H1 (cell line): ENCODE data around the gene JADE1. TPM values are rescaled to one million over a fixed set of nuclear protein-coding genes. Genes with fewer than 3 reads are reported as not detected.
A peak's percentile ranks its signal among the peaks of the same experiment; 100 is the strongest.

Experiments used
- CTCF ChIA-PET: fragments of 300-600 bp; sonication (Branson Sonifier 250); formaldehyde crosslinking; loops from one replicate; lab custom pipeline; 2021; ENCODE audit not compliant: partially characterized antibody; lab: Charles Lee
- POLR2A ChIA-PET: fragments of 300-600 bp; sonication (Branson Sonifier 250); formaldehyde crosslinking; loops from one replicate; lab custom pipeline; 2021; ENCODE audit warnings: inconsistent platforms; ENCODE audit not compliant: partially characterized antibody; lab: Charles Lee
- DNase-seq, 2 experiments: peaks; one replicate each; pipeline versions ENCODE4 v3.0.0 to v3.0.0-alpha.2; 2010 to 2022; ENCODE audit warnings: low spot score in 2 of 2, low read depth in 1 of 2, mixed read lengths in 1 of 2
- FAIRE-seq: peaks from 2 replicates; lab custom pipeline; 2011; peaks lifted over from hg19 to GRCh38; lab: Jason Lieb, UNC
- H2AFZ ChIP-seq: 2 replicates; pipeline ENCODE4 v1.8.1; 2012; ENCODE audit warnings: low read length, inconsistent platforms
- H2AK5ac ChIP-seq: 2 replicates; pipeline ENCODE4 v1.6.1; 2013; ENCODE audit warnings: low read depth, low read length
- H2BK120ac ChIP-seq: replicated peaks from 2 replicates; pipeline ENCODE3; 2013; ENCODE audit warnings: low read depth, low read length, inconsistent platforms
- H2BK12ac ChIP-seq: 2 replicates; pipeline ENCODE4 v1.6.1; 2013; ENCODE audit warnings: low read depth, low read length
- H2BK15ac ChIP-seq: 2 replicates; pipeline ENCODE4 v1.6.1; 2013; ENCODE audit warnings: low read length
- H2BK20ac ChIP-seq: 2 replicates; pipeline ENCODE4 v1.6.1; 2013; ENCODE audit warnings: low read length
- H2BK5ac ChIP-seq: 2 replicates; pipeline ENCODE4 v1.6.1; 2013; ENCODE audit warnings: low read depth, low read length
- H3K14ac ChIP-seq: 2 replicates; pipeline ENCODE4 v1.6.1; 2013; ENCODE audit warnings: inconsistent platforms; ENCODE audit not compliant: insufficient read length
- H3K18ac ChIP-seq: 2 replicates; pipeline ENCODE4 v1.6.1; 2013; ENCODE audit warnings: low read length; ENCODE audit errors: extremely low read depth
- H3K23ac ChIP-seq: 2 replicates; pipeline ENCODE4 v1.6.1; 2013; ENCODE audit warnings: inconsistent platforms; ENCODE audit not compliant: insufficient read length
- H3K23me2 ChIP-seq: 2 replicates; pipeline ENCODE4 v1.6.1; 2013; ENCODE audit warnings: low read depth, low read length
- H3K27ac ChIP-seq: 2 replicates; pipeline ENCODE4 v1.6.1; 2011; ENCODE audit warnings: low read depth, low read length, inconsistent platforms
- H3K27me3 ChIP-seq, 4 experiments: replicated peaks in 1 of 4; 1 replicate in 1 of 4; 2 replicates in 3 of 4; pipeline versions ENCODE4 v1.6.1 to v1.8.1; 2011 to 2013; ENCODE audit warnings: low read length in 3 of 4, mild to moderate bottlenecking in 3 of 4, inconsistent platforms in 2 of 4, mixed read lengths in 2 of 4, moderate library complexity in 1 of 4; ENCODE audit not compliant: control insufficient read depth in 3 of 4, insufficient read depth in 3 of 4; ENCODE audit errors: extremely low read depth in 1 of 4
- H3K36me3 ChIP-seq, 4 experiments: 2 replicates each; pipeline versions ENCODE4 v1.6.1 to v1.8.1; 2011 to 2013; ENCODE audit warnings: mild to moderate bottlenecking in 4 of 4, low read length in 3 of 4, moderate library complexity in 2 of 4, control low read depth in 1 of 4, inconsistent platforms in 1 of 4; ENCODE audit not compliant: insufficient read depth in 4 of 4, control insufficient read depth in 2 of 4
- H3K4ac ChIP-seq: replicated peaks from 2 replicates; pipeline ENCODE3; 2013; ENCODE audit warnings: low read length, low read depth, mixed read lengths, inconsistent platforms; ENCODE audit not compliant: insufficient read length
- H3K4me1 ChIP-seq, 4 experiments: replicated peaks in 1 of 4; 1 replicate in 1 of 4; 2 replicates in 3 of 4; pipeline versions ENCODE4 v1.6.1 to v1.8.1; 2011 to 2013; ENCODE audit warnings: low read length in 3 of 4, inconsistent platforms in 2 of 4, mixed read lengths in 1 of 4; ENCODE audit not compliant: insufficient read depth in 4 of 4, control insufficient read depth in 3 of 4
- H3K4me2 ChIP-seq, 2 experiments: 2 replicates each; pipeline versions ENCODE4 v1.6.1 to v1.8.1; 2011 to 2013; ENCODE audit warnings: low read depth in 2 of 2, low read length in 2 of 2, control low read depth in 1 of 2, inconsistent platforms in 1 of 2, mild to moderate bottlenecking in 1 of 2; ENCODE audit not compliant: insufficient read depth in 1 of 2
- H3K4me3 ChIP-seq, 4 experiments: fragments of 200-600, 300-600 bp in 1 of 4; sonication (generic), shearing (Covaris generic), sonication (Bioruptor Twin) in 1 of 4; 2 replicates each; pipeline versions ENCODE4 v1.5.1 to v1.8.1; 2011 to 2016; ENCODE audit warnings: low read length in 4 of 4, low read depth in 3 of 4, control low read depth in 2 of 4, inconsistent platforms in 2 of 4, mild to moderate bottlenecking in 2 of 4, mixed read lengths in 1 of 4, moderate library complexity in 1 of 4; ENCODE audit not compliant: insufficient read depth in 2 of 4; ENCODE audit errors: extremely low read depth in 1 of 4
- H3K56ac ChIP-seq: replicated peaks from 2 replicates; pipeline ENCODE3; 2013; ENCODE audit warnings: low read depth, mild to moderate bottlenecking, mixed read lengths, low read length, inconsistent platforms; ENCODE audit not compliant: insufficient read length
- H3K79me1 ChIP-seq: 2 replicates; pipeline ENCODE4 v1.6.1; 2013; ENCODE audit warnings: low read depth, low read length, control low read depth
- H3K79me2 ChIP-seq, 2 experiments: 2 replicates each; pipeline versions ENCODE4 v1.6.1 to v1.8.1; 2012 to 2013; ENCODE audit warnings: low read length in 2 of 2, mild to moderate bottlenecking in 2 of 2, inconsistent platforms in 1 of 2; ENCODE audit not compliant: insufficient read depth in 2 of 2, control insufficient read depth in 1 of 2
- H3K9ac ChIP-seq, 4 experiments: replicated peaks in 1 of 4; 1 replicate in 1 of 4; 2 replicates in 3 of 4; pipeline versions ENCODE4 v1.6.1 to v1.8.1; 2011 to 2013; ENCODE audit warnings: low read depth in 3 of 4, low read length in 3 of 4, control low read depth in 2 of 4, mild to moderate bottlenecking in 2 of 4, moderate library complexity in 2 of 4, inconsistent platforms in 1 of 4; ENCODE audit errors: extremely low read depth in 1 of 4
- H3K9me3 ChIP-seq, 2 experiments: 2 replicates each; pipeline versions ENCODE4 v1.6.1 to v1.8.1; 2012 to 2013; ENCODE audit warnings: mild to moderate bottlenecking in 2 of 2, moderate library complexity in 2 of 2, control low read depth in 1 of 2, inconsistent platforms in 1 of 2, low read depth in 1 of 2, low read length in 1 of 2, mixed read lengths in 1 of 2; ENCODE audit not compliant: insufficient read depth in 2 of 2
- H4K20me1 ChIP-seq, 2 experiments: replicated peaks in 1 of 2; 2 replicates each; pipeline versions ENCODE3 to v1.8.1; 2011 to 2013; ENCODE audit warnings: inconsistent platforms in 2 of 2, low read length in 2 of 2, mild to moderate bottlenecking in 1 of 2; ENCODE audit not compliant: insufficient read depth in 2 of 2, control insufficient read depth in 1 of 2
- H4K5ac ChIP-seq: 2 replicates; pipeline ENCODE4 v1.6.1; 2013; ENCODE audit warnings: low read length, low read depth, mixed read lengths, inconsistent platforms; ENCODE audit not compliant: insufficient read length
- H4K8ac ChIP-seq: 2 replicates; pipeline ENCODE4 v1.8.0; 2013; ENCODE audit warnings: mild to moderate bottlenecking, moderate library complexity, low read length, inconsistent platforms; ENCODE audit not compliant: insufficient read depth; ENCODE audit errors: extremely low read depth
- H4K91ac ChIP-seq: replicated peaks from 2 replicates; pipeline ENCODE3; 2013; ENCODE audit warnings: low read length, mixed read lengths, inconsistent platforms; ENCODE audit not compliant: insufficient read length
- BRCA1 ChIP-seq: IDR thresholded peaks from 2 replicates; pipeline ENCODE4 v1.6.1; 2012; ENCODE audit warnings: low read depth, low read length, improper control_type of control experiment
- CBX5 ChIP-seq: fragments of 300-800, 300-1000 bp; sonication (generic); IDR thresholded peaks from 2 replicates; pipeline ENCODE4 v1.7.1; 2016; ENCODE audit warnings: antibody characterized with exemption, low read length, low read depth
- CTBP2 ChIP-seq: IDR thresholded peaks from 2 replicates; pipeline ENCODE4 v1.7.0; 2011; ENCODE audit warnings: borderline replicate concordance, mild to moderate bottlenecking, moderate library complexity, mixed read lengths, low read length; ENCODE audit not compliant: insufficient read depth, insufficient read length
- NRF1 ChIP-seq: IDR thresholded peaks from 2 replicates; pipeline ENCODE4 v1.6.1; 2011; ENCODE audit warnings: mild to moderate bottlenecking, low read depth, low read length, improper control_type of control experiment
- SAP30 ChIP-seq: fragments of 300-600 bp; sonication (generic); IDR thresholded peaks from 2 replicates; pipeline ENCODE4 v1.7.1; 2012; ENCODE audit warnings: low read length, moderate library complexity, mild to moderate bottlenecking, inconsistent platforms; ENCODE audit not compliant: insufficient read depth, insufficient replicate concordance
- TEAD4 ChIP-seq: IDR thresholded peaks from 2 replicates; pipeline ENCODE4 v1.6.1; 2012; ENCODE audit warnings: low read depth, low read length, inconsistent platforms, mixed read lengths
- WGBS, 2 experiments: shearing (Covaris generic) in 1 of 2; methylation state at CpG; one replicate each; pipeline versions ENCODE4 v1.1.6 to v1.1.7; 2013 to 2015; ENCODE audit warnings: low lambda C conversion rate in 2 of 2, mixed read lengths in 2 of 2, inconsistent platforms in 1 of 2, low coverage in 1 of 2, missing lambda C conversion rate in 1 of 2; ENCODE audit not compliant: insufficient replicate concordance in 2 of 2, insufficient coverage in 1 of 2, insufficient read length in 1 of 2; ENCODE audit errors: extremely low coverage in 1 of 2, missing lambda C conversion rate in 1 of 2; 5-methylcytosine and 5-hydroxymethylcytosine counted together
- polyA plus RNA-seq, 7 experiments: library from polyadenylated mRNA; depleted of rRNA in 3 of 7; stranded (reverse) in 5 of 7; unstranded in 2 of 7; fragments of >200 nt in 5 of 7; fragments of 200-250 nt in 2 of 7; gene quantifications; 1 replicate in 5 of 7; 2 replicates in 1 of 7; 4 replicates in 1 of 7; pipeline versions ENCODE4 v1.2.1 to v1.2.3, GENCODE V29; 2011 to 2013; ENCODE audit warnings: missing spikeins in 2 of 7, mixed read lengths in 2 of 7
- total RNA-seq: library from RNA; stranded (reverse); fragmentation: NEBNext Ultra II Directional; extraction: Animal tissue kit (Norgen Biotek cat#: 25700); gene quantifications from 2 replicates; pipeline ENCODE4 v1.2.1, GENCODE V29; 2021

JADE1 gene
- total and polyA plus RNA-seq, 2 of the 8 experiments (the other 6 are each of a cell fraction or from before 2014, with no cell fraction given), result 37.7 to 213 TPM

GRCh38 chr4:128775477-128775876, 34.0 kb upstream of the JADE1 start:
- no peak for FAIRE-seq
- no peak overlapping the region for H2AFZ ChIP-seq
- CTCF ChIA-PET, result interaction anchor here (0.7 to 1.7 kb wide), 6 partner anchors 14 to 669 kb away, joined by 3 to 5 read pairs (median 3); no protein-coding TSS in a partner anchor
- DNase-seq, result no peak
- H4K20me1 ChIP-seq, result no peaks in the 10 kb centered on the region
- H3K4me2 ChIP-seq, result no peak overlapping the region
- H2BK15ac ChIP-seq, result no peak overlapping the region
- no peak for TF ChIP-seq SAP30
- TF ChIP-seq BRCA1, result no peak
- TF ChIP-seq NRF1, result no peak
- no peak for TF ChIP-seq CTBP2
- no peak for TF ChIP-seq TEAD4
- TF ChIP-seq CBX5, result no peak
- TF ChIP-seq, all 59 proteins: peak for 0
- H2BK12ac ChIP-seq, result no peak overlapping the region
- H3K79me2 ChIP-seq, result no peaks in the 10 kb centered on the region
- no peak overlapping the region for H3K56ac ChIP-seq
- no peak overlapping the region for H3K14ac ChIP-seq
- no peak overlapping the region for H3K4me3 ChIP-seq
- 94% methylated on average over 2 of the region's 2 CpGs; no CpG with 5 or more reads in 1 of the 2 experiments for WGBS, 2 experiments
- H4K5ac ChIP-seq, result no peak overlapping the region
- no peak overlapping the region for H4K8ac ChIP-seq
- H3K79me1 ChIP-seq, result no peaks in the 10 kb centered on the region
- H3K4ac ChIP-seq, result peak overlapping the region; percentile 27
- no peak overlapping the region for H3K18ac ChIP-seq
- H3K36me3 ChIP-seq, result no peaks in the 10 kb centered on the region
- H2AK5ac ChIP-seq, result no peak overlapping the region
- no peak overlapping the region for H2BK5ac ChIP-seq
- no peak overlapping the region for H3K27ac ChIP-seq
- no peaks in the 10 kb centered on the region for H3K4me1 ChIP-seq
- H3K27me3 ChIP-seq, result no peaks in the 10 kb centered on the region
- H3K9me3 ChIP-seq, result no peaks in the 10 kb centered on the region; a peak in 1 of 4 replicates
- POLR2A ChIA-PET, result interaction anchor here (0.6 to 2.1 kb wide), 4 partner anchors 10 to 89 kb away, joined by 3 to 6 read pairs (median 4); no protein-coding TSS in a partner anchor
- no peak overlapping the region for H3K23ac ChIP-seq
- H3K9ac ChIP-seq, result no peak overlapping the region
- no peak overlapping the region for H2BK20ac ChIP-seq
- no peak overlapping the region for H2BK120ac ChIP-seq
- H3K23me2 ChIP-seq, result no peaks in the 10 kb centered on the region
- H4K91ac ChIP-seq, result no peak overlapping the region
